GM12891 (cell line): ENCODE results near the gene GLIPR1L2.

Experiments used
- PAX5 ChIP-seq: IDR thresholded peaks from 2 replicates; pipeline ENCODE4 v1.6.1; 2011; ENCODE audit warnings: low read length, moderate library complexity, mild to moderate bottlenecking; ENCODE audit not compliant: insufficient read depth, severe bottlenecking
- POLR2A ChIP-seq: IDR thresholded peaks from 2 replicates; pipeline ENCODE4 v1.6.1; 2011; ENCODE audit warnings: low read depth, low read length, control low read depth
- POLR2AphosphoS5 ChIP-seq: IDR thresholded peaks from 2 replicates; pipeline ENCODE4 v1.6.1; 2011; ENCODE audit warnings: low read depth, low read length, control low read depth
- POU2F2 ChIP-seq: IDR thresholded peaks from 2 replicates; pipeline ENCODE4 v1.6.1; 2011; ENCODE audit warnings: low read depth, mild to moderate bottlenecking, control low read depth, low read length, moderate library complexity
- SPI1 ChIP-seq: IDR thresholded peaks from 2 replicates; pipeline ENCODE4 v1.6.1; 2011; ENCODE audit warnings: low read depth, low read length, control low read depth
- TAF1 ChIP-seq: IDR thresholded peaks from 2 replicates; pipeline ENCODE4 v1.6.1; 2011; ENCODE audit warnings: low read depth, low read length, control low read depth

DNA sequence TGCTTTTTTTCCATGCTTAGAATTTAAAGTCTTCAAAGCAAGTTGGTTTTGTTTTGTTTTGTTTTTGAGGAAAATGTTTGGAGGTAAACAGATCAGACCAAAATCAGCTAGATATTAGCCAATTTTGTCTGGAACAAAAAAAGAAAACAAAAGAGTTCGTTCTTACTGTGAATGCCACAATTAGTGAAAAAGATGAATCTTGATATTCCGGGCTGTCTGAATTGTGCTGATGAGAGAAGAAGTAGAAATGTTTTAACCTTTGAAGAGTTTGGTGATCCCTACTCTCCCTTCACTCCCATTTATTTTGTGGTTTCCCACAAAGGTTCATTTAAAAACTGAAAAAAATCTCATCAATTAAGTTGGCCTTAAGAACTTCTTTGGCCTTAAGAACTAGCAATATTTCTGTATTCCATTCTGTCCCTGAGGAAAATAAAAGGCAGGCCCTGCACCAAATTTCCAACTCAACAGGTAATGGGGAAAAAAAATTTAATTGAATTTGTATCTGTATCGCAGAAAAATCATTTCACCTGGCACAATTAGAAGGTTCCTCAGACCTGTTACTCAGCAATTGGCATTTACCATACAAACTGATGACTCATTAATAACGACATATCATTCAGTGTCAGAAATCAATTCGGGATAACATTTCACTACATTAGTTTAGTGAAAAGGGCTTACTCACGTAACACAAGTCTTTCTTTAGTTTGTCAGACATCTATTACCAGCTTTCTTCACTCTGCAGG is 562 bp upstream of the GLIPR1L2 start:
- TF ChIP-seq POLR2A (no peak), POLR2AphosphoS5 (no peak), PAX5 (no peak), SPI1 (no peak), TAF1 (no peak), POU2F2 (no peak)
